DND-41 (cell line): Measurements from ENCODE around the gene INSIG2.

Source experiments
- ATAC-seq: fragments of 200-7000 bp; cut with Tn5 transposase; 3 replicates; pipeline ENCODE4 v1.9.1; 2021; ENCODE audit warnings: low read depth; ENCODE audit not compliant: insufficient read depth
- DNase-seq: peaks from one replicate; pipeline ENCODE4 v3.0.0-alpha.2; 2020
- H2AFZ ChIP-seq: 2 replicates; pipeline ENCODE4 v1.6.0; 2012; ENCODE audit warnings: low read depth, low read length
- H3K27ac ChIP-seq: 2 replicates; pipeline ENCODE4 v1.5.1; 2012; ENCODE audit warnings: low read length, inconsistent platforms
- H3K27me3 ChIP-seq: fragments of 200-600 bp; sonication (generic); 2 replicates; pipeline ENCODE4 v1.6.0; 2012; ENCODE audit warnings: low read length, mild to moderate bottlenecking, inconsistent platforms; ENCODE audit not compliant: insufficient read depth, poor library complexity
- H3K36me3 ChIP-seq: 2 replicates; pipeline ENCODE4 v1.5.1; 2012; ENCODE audit warnings: low read length, inconsistent platforms; ENCODE audit not compliant: insufficient read depth
- H3K4me1 ChIP-seq: 2 replicates; pipeline ENCODE4 v1.5.1; 2012; ENCODE audit warnings: mild to moderate bottlenecking, low read length; ENCODE audit not compliant: insufficient read depth
- H3K4me2 ChIP-seq: 2 replicates; pipeline ENCODE4 v1.6.0; 2012; ENCODE audit warnings: mild to moderate bottlenecking, moderate library complexity, low read length, inconsistent platforms; ENCODE audit not compliant: insufficient read depth
- H3K4me3 ChIP-seq, 2 experiments: fragments of 200-600 bp in 1 of 2; shearing (Covaris generic) in 1 of 2; 2 replicates each; pipeline ENCODE4 v1.5.1; 2012 to 2016; ENCODE audit warnings: inconsistent platforms in 2 of 2, low read length in 2 of 2, mild to moderate bottlenecking in 2 of 2, low read depth in 1 of 2, moderate library complexity in 1 of 2
- H3K79me2 ChIP-seq: 2 replicates; pipeline ENCODE4 v1.6.0; 2012; ENCODE audit warnings: low read length, inconsistent platforms; ENCODE audit not compliant: insufficient read depth
- H3K9ac ChIP-seq: 2 replicates; pipeline ENCODE4 v1.6.0; 2012; ENCODE audit warnings: low read depth, mild to moderate bottlenecking, inconsistent platforms, low read length, moderate library complexity
- H3K9me3 ChIP-seq: 2 replicates; pipeline ENCODE4 v1.5.1; 2012; ENCODE audit warnings: low read length, moderate library complexity, mild to moderate bottlenecking, inconsistent platforms; ENCODE audit not compliant: insufficient read depth, severe bottlenecking
- H4K20me1 ChIP-seq: 2 replicates; pipeline ENCODE4 v1.6.0; 2012; ENCODE audit warnings: low read length; ENCODE audit not compliant: insufficient read depth
- EZH2 ChIP-seq: IDR thresholded peaks from 3 replicates; pipeline ENCODE4 v1.6.1; 2012; ENCODE audit warnings: borderline replicate concordance, low read depth, mild to moderate bottlenecking, moderate library complexity, low read length, inconsistent platforms; ENCODE audit not compliant: severe bottlenecking
- TF ChIP-seq, protein P1 (sequence below): IDR thresholded peaks from 2 replicates; pipeline ENCODE4 v1.5.1; 2012; ENCODE audit warnings: borderline replicate concordance, low read length, moderate library complexity, mild to moderate bottlenecking; ENCODE audit not compliant: poor library complexity, severe bottlenecking; ENCODE audit errors: extremely low read depth

INSIG2 gene

DNA sequence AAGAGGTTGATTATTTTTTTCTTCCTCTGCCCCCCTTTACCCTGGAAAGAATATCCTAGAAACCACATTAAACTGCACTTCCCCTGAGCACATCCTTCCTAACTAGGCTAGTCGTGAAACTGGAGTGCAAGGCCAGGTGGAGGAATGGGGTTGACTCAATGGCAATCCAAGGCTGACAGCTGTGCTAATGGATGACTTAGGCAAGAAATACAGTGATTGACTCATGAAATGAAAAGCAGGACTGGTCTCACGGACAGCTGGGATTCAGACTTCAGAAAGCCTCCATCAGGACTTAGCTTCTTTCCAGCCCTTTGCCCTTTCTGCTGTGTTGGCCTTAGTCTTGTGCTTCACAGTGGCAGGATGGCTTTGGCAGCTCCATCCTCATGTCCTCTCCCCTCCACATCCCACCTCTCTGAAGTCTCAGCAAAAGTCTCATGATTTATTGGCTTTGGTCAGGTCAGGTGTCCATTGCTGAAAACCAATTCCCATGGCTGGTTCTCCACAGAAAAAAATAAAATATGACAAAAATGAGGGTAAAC, 33.8 kb downstream of the INSIG2 start:
- no peak for DNase-seq
- Histone ChIP-seq H3K9ac (no peak overlapping the region), H3K79me2 (no peaks in the 10 kb centered on the region)

DNA sequence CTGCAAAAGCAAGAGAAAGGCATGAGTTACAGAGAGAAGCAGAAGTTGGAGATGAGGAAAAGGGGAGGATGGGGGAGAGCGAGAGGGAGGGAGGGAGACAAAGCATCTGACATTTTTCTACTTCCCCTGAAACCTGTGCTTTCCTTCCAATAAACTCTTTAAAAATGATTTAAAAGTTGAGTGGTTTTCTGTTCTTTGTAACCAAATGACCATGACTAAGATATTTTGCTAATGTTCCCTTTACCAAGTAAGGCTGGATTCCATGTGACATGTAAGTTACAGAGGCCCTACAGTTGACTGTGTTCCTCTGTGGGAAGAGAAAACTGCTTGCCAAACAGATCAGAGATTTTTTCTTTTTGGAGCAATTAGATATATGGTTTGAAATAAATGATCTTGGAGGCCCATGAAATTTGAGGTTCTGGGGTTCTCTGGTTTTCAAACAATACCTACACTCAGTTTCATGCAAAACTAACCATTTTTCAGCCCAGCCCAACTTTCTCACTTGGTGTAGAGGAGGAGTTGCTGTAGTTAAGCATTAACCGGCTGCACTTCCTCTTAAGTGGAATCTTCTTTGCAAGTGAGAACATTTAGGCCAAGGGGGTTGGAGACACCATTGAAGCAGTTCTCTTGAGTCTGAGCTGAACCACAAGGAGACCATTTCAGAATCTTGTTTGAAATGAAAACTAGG, 34.5 kb downstream of the INSIG2 start:
- Histone ChIP-seq H3K79me2 (no peaks in the 10 kb centered on the region), H3K36me3 (no peaks in the 10 kb centered on the region), H2AFZ (no peak overlapping the region), H3K27ac (no peak overlapping the region), H3K9ac (no peak overlapping the region), H3K27me3 (no peaks in the 10 kb centered on the region), H3K9me3 (no peaks in the 10 kb centered on the region), H3K4me3 (no peak overlapping the region), H3K4me1 (no peaks in the 10 kb centered on the region), H4K20me1 (no peaks in the 10 kb centered on the region), H3K4me2 (no peak overlapping the region)
- DNase-seq (no peak), ATAC-seq (no peak)
- TF ChIP-seq, protein P1, sequence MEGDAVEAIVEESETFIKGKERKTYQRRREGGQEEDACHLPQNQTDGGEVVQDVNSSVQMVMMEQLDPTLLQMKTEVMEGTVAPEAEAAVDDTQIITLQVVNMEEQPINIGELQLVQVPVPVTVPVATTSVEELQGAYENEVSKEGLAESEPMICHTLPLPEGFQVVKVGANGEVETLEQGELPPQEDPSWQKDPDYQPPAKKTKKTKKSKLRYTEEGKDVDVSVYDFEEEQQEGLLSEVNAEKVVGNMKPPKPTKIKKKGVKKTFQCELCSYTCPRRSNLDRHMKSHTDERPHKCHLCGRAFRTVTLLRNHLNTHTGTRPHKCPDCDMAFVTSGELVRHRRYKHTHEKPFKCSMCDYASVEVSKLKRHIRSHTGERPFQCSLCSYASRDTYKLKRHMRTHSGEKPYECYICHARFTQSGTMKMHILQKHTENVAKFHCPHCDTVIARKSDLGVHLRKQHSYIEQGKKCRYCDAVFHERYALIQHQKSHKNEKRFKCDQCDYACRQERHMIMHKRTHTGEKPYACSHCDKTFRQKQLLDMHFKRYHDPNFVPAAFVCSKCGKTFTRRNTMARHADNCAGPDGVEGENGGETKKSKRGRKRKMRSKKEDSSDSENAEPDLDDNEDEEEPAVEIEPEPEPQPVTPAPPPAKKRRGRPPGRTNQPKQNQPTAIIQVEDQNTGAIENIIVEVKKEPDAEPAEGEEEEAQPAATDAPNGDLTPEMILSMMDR: no peak
- TF ChIP-seq EZH2: no peak

More for the DNA sequence above, 33.8 kb downstream of the INSIG2 start:
- H4K20me1 ChIP-seq: no peaks in the 10 kb centered on the region
- H3K4me1 ChIP-seq: no peaks in the 10 kb centered on the region
- no peak overlapping the region for H3K27ac ChIP-seq
- H3K9me3 ChIP-seq: no peaks in the 10 kb centered on the region
- no peaks in the 10 kb centered on the region for H3K36me3 ChIP-seq
- no peak overlapping the region for H3K4me3 ChIP-seq
- TF ChIP-seq, protein P1: no peak
- TF ChIP-seq EZH2: no peak
- no peak overlapping the region for H3K4me2 ChIP-seq
- H3K27me3 ChIP-seq: no peaks in the 10 kb centered on the region
- ATAC-seq: no peak
- no peak overlapping the region for H2AFZ ChIP-seq

DNA sequence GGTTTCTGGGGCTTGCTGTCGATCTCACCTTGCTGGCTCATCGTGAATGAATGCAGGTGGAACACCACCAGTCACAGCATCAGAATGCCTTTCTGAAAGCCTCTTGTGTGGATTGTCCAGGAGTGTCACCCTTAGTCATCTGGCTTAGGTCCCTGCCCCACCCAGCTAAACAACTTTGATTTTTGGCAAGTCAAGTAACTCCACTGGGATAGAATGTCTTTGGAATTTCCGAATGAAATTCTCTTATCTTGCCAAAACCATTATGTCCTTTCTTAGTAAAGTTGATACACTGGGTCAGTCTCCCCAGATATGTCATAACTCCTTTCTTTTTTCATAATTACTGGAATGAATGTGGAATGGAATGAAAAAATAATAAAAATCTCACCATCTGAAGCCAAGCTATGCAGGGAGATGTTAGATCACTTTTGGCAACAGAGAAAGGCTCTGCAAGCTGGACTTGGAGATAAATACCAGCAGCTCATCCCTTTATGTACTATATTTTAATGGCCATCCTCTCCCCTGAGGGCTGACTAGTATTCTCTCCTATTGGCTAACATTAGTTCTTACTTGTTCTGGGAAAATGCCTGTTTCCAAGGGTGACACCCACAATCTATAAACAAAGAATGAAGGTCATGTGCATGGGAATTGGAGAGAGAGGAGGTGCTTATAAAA, 35.4 kb downstream of the INSIG2 start:
- no peaks in the 10 kb centered on the region for H3K79me2 ChIP-seq
- no peaks in the 10 kb centered on the region for H3K27me3 ChIP-seq
- H3K36me3 ChIP-seq: no peaks in the 10 kb centered on the region
- no peak overlapping the region for H3K27ac ChIP-seq
- no peak overlapping the region for H3K4me2 ChIP-seq
- no peak for ATAC-seq
- H3K4me3 ChIP-seq: no peak overlapping the region
- no peak overlapping the region for H3K9ac ChIP-seq
- no peaks in the 10 kb centered on the region for H3K9me3 ChIP-seq
- no peaks in the 10 kb centered on the region for H3K4me1 ChIP-seq
- DNase-seq: no peak
- TF ChIP-seq EZH2: no peak
- TF ChIP-seq, protein P1: no peak
- no peak overlapping the region for H2AFZ ChIP-seq
- no peaks in the 10 kb centered on the region for H4K20me1 ChIP-seq
